Loucy (cell line): ENCODE results near the gene ARHGEF26.

ENCODE experiments used
- EZH2phosphoT487 ChIP-seq: fragments of 200-600 bp; IDR thresholded peaks from 2 replicates; pipeline ENCODE4 v1.6.1; 2018; ENCODE audit warnings: antibody characterized with exemption, mild to moderate bottlenecking, moderate library complexity, borderline replicate concordance
- TF ChIP-seq, protein P1 (sequence below): fragments of 200-600 bp; sonication (generic); conservative IDR thresholded peaks from 2 replicates; pipeline ENCODE4 v1.5.1; 2014; ENCODE audit warnings: mild to moderate bottlenecking, antibody characterized with exemption, low read length

DNA sequence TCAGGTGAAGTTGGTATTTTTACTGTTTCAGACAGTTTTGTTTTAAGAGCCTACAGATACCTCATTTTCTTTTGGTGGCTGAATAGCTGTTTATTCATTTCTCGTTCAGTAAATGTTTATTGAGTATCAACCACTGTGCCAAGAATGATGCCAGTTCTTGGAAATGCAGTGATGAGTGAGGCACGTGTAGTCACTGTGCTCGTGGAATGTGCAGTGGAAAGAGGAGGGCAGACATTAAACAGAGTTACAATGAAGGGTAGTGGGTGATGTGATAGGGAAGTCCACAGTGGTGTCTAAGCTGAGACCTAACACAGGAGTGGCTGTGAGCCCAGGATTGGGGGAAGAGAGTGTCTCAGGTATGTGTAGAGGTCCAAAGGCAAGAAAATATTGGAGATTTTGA lies 73.7 kb downstream of the ARHGEF26 start:
- TF ChIP-seq, protein P1, sequence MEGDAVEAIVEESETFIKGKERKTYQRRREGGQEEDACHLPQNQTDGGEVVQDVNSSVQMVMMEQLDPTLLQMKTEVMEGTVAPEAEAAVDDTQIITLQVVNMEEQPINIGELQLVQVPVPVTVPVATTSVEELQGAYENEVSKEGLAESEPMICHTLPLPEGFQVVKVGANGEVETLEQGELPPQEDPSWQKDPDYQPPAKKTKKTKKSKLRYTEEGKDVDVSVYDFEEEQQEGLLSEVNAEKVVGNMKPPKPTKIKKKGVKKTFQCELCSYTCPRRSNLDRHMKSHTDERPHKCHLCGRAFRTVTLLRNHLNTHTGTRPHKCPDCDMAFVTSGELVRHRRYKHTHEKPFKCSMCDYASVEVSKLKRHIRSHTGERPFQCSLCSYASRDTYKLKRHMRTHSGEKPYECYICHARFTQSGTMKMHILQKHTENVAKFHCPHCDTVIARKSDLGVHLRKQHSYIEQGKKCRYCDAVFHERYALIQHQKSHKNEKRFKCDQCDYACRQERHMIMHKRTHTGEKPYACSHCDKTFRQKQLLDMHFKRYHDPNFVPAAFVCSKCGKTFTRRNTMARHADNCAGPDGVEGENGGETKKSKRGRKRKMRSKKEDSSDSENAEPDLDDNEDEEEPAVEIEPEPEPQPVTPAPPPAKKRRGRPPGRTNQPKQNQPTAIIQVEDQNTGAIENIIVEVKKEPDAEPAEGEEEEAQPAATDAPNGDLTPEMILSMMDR, result no peak
- no peak for TF ChIP-seq EZH2phosphoT487
